ENCODE results near the gene ZNHIT2. TPM values are rescaled to one million over a fixed set of nuclear protein-coding genes. Genes with fewer than 3 reads are reported as not detected.

ZNHIT2 gene
- total RNA-seq, result 1 to 10 TPM; 7.7 to 9.4 TPM

GRCh38 chr11:65117206-65118096, at the start of gene ZNHIT2:
TSS of gene ZNHIT2 (minus strand) at chr11:65117701. CDS start at chr11:65117653, 48 bp downstream.

GRCh38 chr11:65134240-65134951, 16.9 kb upstream of the ZNHIT2 start, which contains the start of gene SYVN1:
TSS of gene SYVN1 (minus strand) at chr11:65134519. CDS start at chr11:65133601, 918 bp downstream.

GRCh38 chr11:65121865-65122696, 4.6 kb upstream of the ZNHIT2 start, which contains the start of the genes FAU and MRPL49:
TSS of gene FAU (minus strand) at chr11:65122134. CDS start at chr11:65121813, 321 bp downstream.
TSS of gene MRPL49 (plus strand) at chr11:65122321. CDS start at chr11:65122347, 26 bp downstream.

GRCh38 chr11:65111744-65112545, 5.6 kb downstream of the ZNHIT2 start, which contains the start of gene TM7SF2:
TSS of gene TM7SF2 (plus strand) at chr11:65111872. CDS start at chr11:65112016, 144 bp downstream.

GRCh38 chr11:65095974-65096806, 21.3 kb downstream of the ZNHIT2 start, which contains the start of gene VPS51:
TSS of gene VPS51 (plus strand) at chr11:65096214. CDS start at chr11:65096251, 37 bp downstream.

GRCh38 chr11:65083834-65084597, 33.5 kb downstream of the ZNHIT2 start, which contains the start of the genes CDCA5 and ZFPL1:
TSS of gene CDCA5 (minus strand) at chr11:65084040. CDS start at chr11:65083978, 62 bp downstream.
TSS of gene ZFPL1 (plus strand) at chr11:65084222. CDS start at chr11:65084699, 477 bp downstream.

Small RNA genes lying within 50 kb of the gene (microRNA-seq; reads per million reads assigned to microRNA genes)
- not detected for gene MIR6751 (ENCODE audit: borderline microRNAs expressed, borderline replicate concordance)

Other genes starting within 250 kb of the ZNHIT2 start
- gene EHD1, start 239.1 kb downstream of the ZNHIT2 start, total RNA-seq, result 100 to 1,000 TPM; 114 to 120 TPM
- gene ATG2A, start 200.5 kb downstream of the ZNHIT2 start, total RNA-seq, result 10 to 100 TPM; 31.0 to 32.6 TPM
- 10 to 100 TPM; 19.8 to 20.3 TPM for gene PPP2R5B, start 193.0 kb downstream of the ZNHIT2 start, total RNA-seq
- gene GPHA2, start 181.8 kb downstream of the ZNHIT2 start, total RNA-seq, result not detected
- gene MAJIN, start 145.6 kb downstream of the ZNHIT2 start, total RNA-seq, result under 1 TPM; 0.20 to 0.36 TPM
- under 1 TPM in 1 of 2 experiments, not detected in 1; 0.19 TPM for gene BATF2, start 120.7 kb downstream of the ZNHIT2 start, total RNA-seq
- 10 to 100 TPM; 49.1 to 54.1 TPM for gene ARL2, start 103.5 kb downstream of the ZNHIT2 start, total RNA-seq
- 10 to 100 TPM; 25.9 to 27.5 TPM for gene SNX15, start 90.3 kb downstream of the ZNHIT2 start, total RNA-seq
- gene SAC3D1, start 76.5 kb downstream of the ZNHIT2 start, total RNA-seq, result 10 to 100 TPM; 29.0 to 29.6 TPM
- 10 to 100 TPM; 11.8 to 12.4 TPM for gene NAALADL1, start 59.1 kb downstream of the ZNHIT2 start, total RNA-seq
- 10 to 100 TPM; 72.9 to 77.5 TPM for gene CDCA5, start 33.7 kb downstream of the ZNHIT2 start, total RNA-seq
- gene ZFPL1, start 33.5 kb downstream of the ZNHIT2 start, total RNA-seq, result 10 to 100 TPM; 26.6 to 27.5 TPM
- gene VPS51, start 21.5 kb downstream of the ZNHIT2 start, total RNA-seq, result 100 to 1,000 TPM; 167 to 172 TPM
- gene TM7SF2, start 5.8 kb downstream of the ZNHIT2 start, total RNA-seq, result 10 to 100 TPM; 27.8 to 28.5 TPM
- gene FAU, start 4.4 kb upstream of the ZNHIT2 start, total RNA-seq, result 1,000 to 10,000 TPM; 1,282 to 1,325 TPM
- 10 to 100 TPM; 40.9 to 42.2 TPM for gene MRPL49, start 4.6 kb upstream of the ZNHIT2 start, total RNA-seq
- 10 to 100 TPM; 39.2 to 43.4 TPM for gene SYVN1, start 16.8 kb upstream of the ZNHIT2 start, total RNA-seq
- not detected for gene SPDYC, start 52.5 kb upstream of the ZNHIT2 start, total RNA-seq
- gene CAPN1, start 64.2 kb upstream of the ZNHIT2 start, total RNA-seq, result 100 to 1,000 TPM; 161 to 168 TPM
- 10 to 100 TPM; 35.9 to 37.6 TPM for gene POLA2, start 144.3 kb upstream of the ZNHIT2 start, total RNA-seq
- under 1 TPM in 1 of 2 experiments, not detected in 1; 0.48 TPM for gene CDC42EP2, start 197.2 kb upstream of the ZNHIT2 start, total RNA-seq
- 10 to 100 TPM; 61.1 to 61.9 TPM for gene DPF2, start 216.2 kb upstream of the ZNHIT2 start, total RNA-seq
- under 1 TPM; 0.75 to 0.81 TPM for gene TIGD3, start 237.1 kb upstream of the ZNHIT2 start, total RNA-seq